Ishikawa (cell line): Measurements from ENCODE around the gene RAB10.

Experiments
- CEBPB ChIP-seq: IDR thresholded peaks from 2 replicates; pipeline ENCODE4 v1.6.1; 2012
- CREB1 ChIP-seq: IDR thresholded peaks from 2 replicates; pipeline ENCODE4 v1.6.1; 2012; ENCODE audit warnings: low read depth
- EGR1 ChIP-seq: IDR thresholded peaks from 2 replicates; pipeline ENCODE4 v1.6.1; 2012
- EP300 ChIP-seq: IDR thresholded peaks from 2 replicates; pipeline ENCODE4 v1.6.1; 2012; ENCODE audit warnings: borderline replicate concordance
- FOXM1 ChIP-seq: IDR thresholded peaks from 2 replicates; pipeline ENCODE4 v1.6.1; 2012; ENCODE audit warnings: low read depth, borderline replicate concordance
- MAX ChIP-seq: IDR thresholded peaks from 2 replicates; pipeline ENCODE4 v1.6.1; 2012
- NFIC ChIP-seq: IDR thresholded peaks from 2 replicates; pipeline ENCODE4 v1.6.1; 2012
- RAD21 ChIP-seq: IDR thresholded peaks from 2 replicates; pipeline ENCODE4 v1.6.1; 2012; ENCODE audit warnings: low read depth
- TAF1 ChIP-seq: IDR thresholded peaks from 2 replicates; pipeline ENCODE4 v1.6.1; 2012; ENCODE audit warnings: low read depth, mild to moderate bottlenecking
- TCF12 ChIP-seq: IDR thresholded peaks from 2 replicates; pipeline ENCODE4 v1.6.1; 2012; ENCODE audit warnings: low read depth
- TEAD4 ChIP-seq: IDR thresholded peaks from 2 replicates; pipeline ENCODE4 v1.6.1; 2012
- YY1 ChIP-seq: IDR thresholded peaks from 2 replicates; pipeline ENCODE4 v1.6.1; 2012; ENCODE audit warnings: low read depth
- ZBTB7A ChIP-seq: IDR thresholded peaks from 2 replicates; pipeline ENCODE4 v1.6.1; 2012; ENCODE audit warnings: low read depth
- TF ChIP-seq, protein P1 (sequence below): IDR thresholded peaks from 2 replicates; pipeline ENCODE4 v1.6.1; 2012
- TF ChIP-seq, protein P2 (sequence below): IDR thresholded peaks from 2 replicates; pipeline ENCODE4 v1.6.1; 2012; ENCODE audit warnings: low read depth, mild to moderate bottlenecking

The RAB10 gene

DNA sequence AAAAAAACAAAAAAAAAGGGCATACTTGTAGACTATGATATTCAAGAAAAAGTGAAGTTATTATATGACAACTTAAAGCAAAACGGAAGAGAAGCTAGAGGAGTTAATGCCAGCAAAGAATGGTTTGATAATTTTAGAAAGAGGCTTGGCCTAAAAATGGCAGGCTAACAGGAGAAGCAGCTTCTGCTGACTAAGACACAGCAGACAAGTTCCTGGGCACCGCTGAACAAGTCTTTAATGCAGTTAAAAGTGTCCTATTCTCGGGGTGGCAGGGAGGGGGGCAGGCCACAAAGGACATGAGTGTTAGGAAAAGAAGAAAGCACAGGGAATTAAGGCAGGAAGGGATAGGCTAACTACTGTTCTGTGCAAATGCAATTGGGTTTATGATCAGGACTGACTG is 88.7 kb downstream of the RAB10 start:
- TF ChIP-seq TCF12 (no peak), RAD21 (no peak), TEAD4 (no peak), ZBTB7A (no peak), TAF1 (no peak), EGR1 (no peak), CEBPB (no peak), FOXM1 (no peak), NFIC (no peak), MAX (no peak), CREB1 (no peak), EP300 (no peak), YY1 (no peak)
- TF ChIP-seq, protein P1, sequence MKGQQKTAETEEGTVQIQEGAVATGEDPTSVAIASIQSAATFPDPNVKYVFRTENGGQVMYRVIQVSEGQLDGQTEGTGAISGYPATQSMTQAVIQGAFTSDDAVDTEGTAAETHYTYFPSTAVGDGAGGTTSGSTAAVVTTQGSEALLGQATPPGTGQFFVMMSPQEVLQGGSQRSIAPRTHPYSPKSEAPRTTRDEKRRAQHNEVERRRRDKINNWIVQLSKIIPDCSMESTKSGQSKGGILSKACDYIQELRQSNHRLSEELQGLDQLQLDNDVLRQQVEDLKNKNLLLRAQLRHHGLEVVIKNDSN, result no peak
- TF ChIP-seq, protein P2, sequence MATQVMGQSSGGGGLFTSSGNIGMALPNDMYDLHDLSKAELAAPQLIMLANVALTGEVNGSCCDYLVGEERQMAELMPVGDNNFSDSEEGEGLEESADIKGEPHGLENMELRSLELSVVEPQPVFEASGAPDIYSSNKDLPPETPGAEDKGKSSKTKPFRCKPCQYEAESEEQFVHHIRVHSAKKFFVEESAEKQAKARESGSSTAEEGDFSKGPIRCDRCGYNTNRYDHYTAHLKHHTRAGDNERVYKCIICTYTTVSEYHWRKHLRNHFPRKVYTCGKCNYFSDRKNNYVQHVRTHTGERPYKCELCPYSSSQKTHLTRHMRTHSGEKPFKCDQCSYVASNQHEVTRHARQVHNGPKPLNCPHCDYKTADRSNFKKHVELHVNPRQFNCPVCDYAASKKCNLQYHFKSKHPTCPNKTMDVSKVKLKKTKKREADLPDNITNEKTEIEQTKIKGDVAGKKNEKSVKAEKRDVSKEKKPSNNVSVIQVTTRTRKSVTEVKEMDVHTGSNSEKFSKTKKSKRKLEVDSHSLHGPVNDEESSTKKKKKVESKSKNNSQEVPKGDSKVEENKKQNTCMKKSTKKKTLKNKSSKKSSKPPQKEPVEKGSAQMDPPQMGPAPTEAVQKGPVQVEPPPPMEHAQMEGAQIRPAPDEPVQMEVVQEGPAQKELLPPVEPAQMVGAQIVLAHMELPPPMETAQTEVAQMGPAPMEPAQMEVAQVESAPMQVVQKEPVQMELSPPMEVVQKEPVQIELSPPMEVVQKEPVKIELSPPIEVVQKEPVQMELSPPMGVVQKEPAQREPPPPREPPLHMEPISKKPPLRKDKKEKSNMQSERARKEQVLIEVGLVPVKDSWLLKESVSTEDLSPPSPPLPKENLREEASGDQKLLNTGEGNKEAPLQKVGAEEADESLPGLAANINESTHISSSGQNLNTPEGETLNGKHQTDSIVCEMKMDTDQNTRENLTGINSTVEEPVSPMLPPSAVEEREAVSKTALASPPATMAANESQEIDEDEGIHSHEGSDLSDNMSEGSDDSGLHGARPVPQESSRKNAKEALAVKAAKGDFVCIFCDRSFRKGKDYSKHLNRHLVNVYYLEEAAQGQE, result no peak

- no peak for TF ChIP-seq TAF1
Observed at GRCh38 chr2:26123426-26123825, 89.5 kb downstream of the RAB10 start.

GRCh38 chr2:26126074-26126473 is 92.2 kb downstream of the RAB10 start:
- no peak for TF ChIP-seq ZBTB7A
- TF ChIP-seq TEAD4, result no peak
- no peak for TF ChIP-seq TCF12
- TF ChIP-seq EGR1, result no peak
- TF ChIP-seq EP300, result no peak
- TF ChIP-seq MAX, result no peak
- TF ChIP-seq CEBPB, result no peak
- TF ChIP-seq CREB1, result no peak
- TF ChIP-seq TAF1, result no peak
- TF ChIP-seq FOXM1, result no peak

DNA sequence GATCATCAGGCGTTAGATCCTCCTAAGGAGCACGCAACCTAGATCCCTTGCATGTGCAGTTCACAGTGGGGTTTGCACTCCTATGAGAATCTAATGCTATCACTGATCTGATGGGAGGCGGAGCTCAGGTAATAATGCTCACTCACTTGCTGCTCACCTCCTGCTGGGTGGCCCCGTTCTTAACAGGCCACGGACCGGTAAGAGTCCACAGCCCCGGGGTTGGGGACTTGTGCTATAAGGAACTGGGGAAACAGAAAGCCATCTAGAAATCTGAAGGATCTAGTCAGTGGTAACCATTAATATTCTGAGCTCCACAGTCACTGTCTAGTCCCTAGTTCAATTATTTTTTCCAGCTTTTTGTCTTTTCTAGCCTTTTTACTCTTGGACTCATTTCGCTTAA is 94.3 kb downstream of the RAB10 start:
- no peak for TF ChIP-seq FOXM1
- TF ChIP-seq RAD21, result no peak
- TF ChIP-seq, protein P1, result no peak

- no peak for TF ChIP-seq TCF12
- TF ChIP-seq, protein P1, result no peak
- TF ChIP-seq CEBPB, result no peak
- no peak for TF ChIP-seq TAF1
Observed at GRCh38 chr2:26130763-26131162, 96.9 kb downstream of the RAB10 start.

- TF ChIP-seq, protein P2, result no peak
- TF ChIP-seq RAD21 (no peak), TAF1 (no peak), ZBTB7A (no peak), EGR1 (no peak), TEAD4 (no peak), TCF12 (no peak), CREB1 (no peak), YY1 (no peak), MAX (no peak), FOXM1 (no peak), EP300 (no peak), CEBPB (no peak), NFIC (no peak)
- TF ChIP-seq, protein P1, result no peak
Observed at GRCh38 chr2:26136451-26136850, 102.6 kb downstream of the RAB10 start.
